Measurements from ENCODE around the gene ATP8B3. TPM values are rescaled to one million over a fixed set of nuclear protein-coding genes. Genes with fewer than 3 reads are reported as not detected.

The ATP8B3 gene
- polyA plus RNA-seq, 2 of the 4 experiments (the other 2 are of a cell fraction): 2.7 to 3.9 TPM

- ChIA-PET POLR2A (no interaction called here), CTCF (interaction anchor here (0.8 to 14.1 kb wide), 6 partner anchors 9 to 151 kb away, joined by 3 to 212 read pairs (median 4); no protein-coding TSS in a partner anchor)
- TF ChIP-seq GATA3 (IDR thresholded peaks at IDR 0.05; ENCODE audit: borderline replicate concordance) (no peak), CHD4 (IDR thresholded peaks at IDR 0.05; ENCODE audit: borderline replicate concordance) (no peak), BHLHE40 (IDR thresholded peaks at IDR 0.05; ENCODE audit: low read depth, low read length) (no peak), E2F6 (IDR thresholded peaks at IDR 0.05; ENCODE audit: borderline replicate concordance, low read depth) (no peak), RARB (CRISPR knock-in tag; IDR thresholded peaks at IDR 0.05) (no peak), HDAC2 (IDR thresholded peaks at IDR 0.05) (no peak), ZC3H11A (IDR thresholded peaks at IDR 0.05) (no peak), HEYL (CRISPR knock-in tag; IDR thresholded peaks at IDR 0.05) (no peak), POLR2A (IDR thresholded peaks at IDR 0.05; ENCODE audit: low read length) (no peak), PHF8 (IDR thresholded peaks at IDR 0.05; ENCODE audit: borderline replicate concordance, low read depth) (no peak), ZSCAN20 (CRISPR knock-in tag; IDR thresholded peaks at IDR 0.05) (no peak), MYC (IDR thresholded peaks at IDR 0.05; ENCODE audit: borderline replicate concordance, low read length) (no peak), EP300 (IDR thresholded peaks at IDR 0.05) (no peak), CHD2 (IDR thresholded peaks at IDR 0.05; ENCODE audit: low read length, partially characterized antibody) (no peak), TP53 (CRISPR knock-in tag; IDR thresholded peaks at IDR 0.05) (no peak), JUNB (IDR thresholded peaks at IDR 0.05) (no peak), CBX8 (IDR thresholded peaks at IDR 0.05) (no peak), HOXB13 (CRISPR knock-in tag; IDR thresholded peaks at IDR 0.05; ENCODE audit: low read depth) (no peak)
- no peaks in the 10 kb centered on the region for H3K9me3 ChIP-seq
- 80% methylated on average over 1 of the region's 8 CpGs for WGBS (ENCODE audit: missing lambda C conversion rate)
- no peak overlapping the region for H3K4me3 ChIP-seq
- no peak overlapping the region for H3K27ac ChIP-seq
- no peak for FAIRE-seq
- no peak for DNase-seq (ENCODE audit: low read depth in 1 of 2, low spot score in 1 of 2)
- peaks cover 10% of the 10 kb centered on the region for H3K4me1 ChIP-seq
- no peak for ATAC-seq
- H3K4me2 ChIP-seq: no peak overlapping the region
Measured at GRCh38 chr19:1823020-1823419, 10.9 kb upstream of the ATP8B3 start.

- Histone ChIP-seq H3K9me3 (no peaks in the 10 kb centered on the region), H3K4me2 (no peak overlapping the region), H3K4me1 (peaks cover 10% of the 10 kb centered on the region), H3K4me3 (no peak overlapping the region), H3K27ac (no peak overlapping the region)
- CTCF ChIA-PET: interaction anchor here (0.8 to 14.1 kb wide), 3 partner anchors 19 to 150 kb away, joined by 3 to 212 read pairs (median 3); no protein-coding TSS in a partner anchor
- DNase-seq (ENCODE audit: low read depth in 1 of 2, low spot score in 1 of 2): no peak
- TF ChIP-seq HEYL (CRISPR knock-in tag; IDR thresholded peaks at IDR 0.05) (no peak), HES2 (IDR thresholded peaks at IDR 0.05) (no peak), HDAC2 (IDR thresholded peaks at IDR 0.05) (no peak), HOXB5 (CRISPR knock-in tag; IDR thresholded peaks at IDR 0.05) (no peak), EHF (CRISPR knock-in tag; IDR thresholded peaks at IDR 0.05) (no peak), MAZ (IDR thresholded peaks at IDR 0.05; ENCODE audit: borderline replicate concordance, low read depth, low read length) (no peak), ZNF302 (CRISPR knock-in tag; IDR thresholded peaks at IDR 0.05) (no peak), ZC3H11A (IDR thresholded peaks at IDR 0.05) (no peak), JUN (IDR thresholded peaks at IDR 0.05) (no peak), BHLHE40 (IDR thresholded peaks at IDR 0.05; ENCODE audit: low read depth, low read length) (no peak), FOSL2 (IDR thresholded peaks at IDR 0.05) (no peak), FOSL2 (CRISPR knock-in tag; IDR thresholded peaks at IDR 0.05) (no peak), CTCF (IDR thresholded peaks at IDR 0.05) (no peak), RARB (CRISPR knock-in tag; IDR thresholded peaks at IDR 0.05) (no peak), ATOH8 (CRISPR knock-in tag; IDR thresholded peaks at IDR 0.05; ENCODE audit: low read depth) (no peak)
- no peak for ATAC-seq
- POLR2A ChIA-PET: no interaction called here
- 80% methylated on average over 2 of the region's 19 CpGs for WGBS (ENCODE audit: missing lambda C conversion rate)
- no peak for FAIRE-seq
Measured at GRCh38 chr19:1822210-1822609, 10.1 kb upstream of the ATP8B3 start.
